Activated naive CD8-positive, alpha-beta T cell (primary cell): ENCODE results near the gene CARMIL1.

ENCODE experiments used
- H3K27ac Mint-ChIP-seq: one replicate; pipeline ENCODE4 v1.8.0; 2021; ENCODE audit warnings: mixed read lengths
- H3K27me3 Mint-ChIP-seq: one replicate; pipeline ENCODE4 v1.8.0; 2021; ENCODE audit warnings: mixed read lengths
- H3K36me3 Mint-ChIP-seq: one replicate; pipeline ENCODE4 v1.8.0; 2021; ENCODE audit warnings: mixed read lengths
- H3K4me1 Mint-ChIP-seq: one replicate; pipeline ENCODE4 v1.8.0; 2021; ENCODE audit warnings: low read depth, mixed read lengths
- H3K4me3 Mint-ChIP-seq: one replicate; pipeline ENCODE4 v1.8.0; 2021; ENCODE audit warnings: mild to moderate bottlenecking, mixed read lengths
- H3K9me3 Mint-ChIP-seq: one replicate; pipeline ENCODE4 v1.8.0; 2021; ENCODE audit warnings: low read depth, mixed read lengths

CARMIL1 gene

DNA sequence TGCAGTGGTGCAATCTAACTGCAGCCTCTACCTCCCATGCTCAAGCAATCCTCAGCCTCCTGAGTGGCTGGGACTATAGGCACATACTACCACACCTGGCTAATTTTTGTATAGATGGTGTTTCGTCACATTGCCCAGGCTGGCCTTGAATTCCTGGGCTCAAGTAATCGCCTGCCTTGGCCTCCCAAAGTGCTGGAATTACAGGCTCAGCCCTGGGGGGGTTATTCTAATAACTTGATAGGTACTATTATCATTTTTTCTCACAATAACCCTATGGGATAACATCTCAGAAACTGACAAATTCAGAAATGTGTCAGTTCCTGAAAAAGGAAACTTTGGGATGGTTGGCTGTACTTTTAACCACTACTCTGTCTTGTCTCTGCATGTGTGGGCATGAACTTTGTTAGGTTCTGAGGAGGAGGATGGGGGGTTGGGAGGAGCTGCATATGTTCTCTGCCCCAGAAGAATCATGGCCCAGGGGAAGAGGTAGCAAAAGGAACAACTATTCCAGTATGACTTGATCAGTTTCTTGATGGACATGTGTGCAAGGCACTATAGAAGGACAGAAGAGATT is 169.9 kb downstream of the CARMIL1 start:
- no peaks in the 10 kb centered on the region for H3K9me3 Mint-ChIP-seq
- no peak overlapping the region for H3K4me3 Mint-ChIP-seq
- H3K36me3 Mint-ChIP-seq: peaks cover 29% of the 10 kb centered on the region
- H3K4me1 Mint-ChIP-seq: peaks cover 35% of the 10 kb centered on the region
- H3K27ac Mint-ChIP-seq: peak overlapping the region; percentile 5
- no peaks in the 10 kb centered on the region for H3K27me3 Mint-ChIP-seq

DNA sequence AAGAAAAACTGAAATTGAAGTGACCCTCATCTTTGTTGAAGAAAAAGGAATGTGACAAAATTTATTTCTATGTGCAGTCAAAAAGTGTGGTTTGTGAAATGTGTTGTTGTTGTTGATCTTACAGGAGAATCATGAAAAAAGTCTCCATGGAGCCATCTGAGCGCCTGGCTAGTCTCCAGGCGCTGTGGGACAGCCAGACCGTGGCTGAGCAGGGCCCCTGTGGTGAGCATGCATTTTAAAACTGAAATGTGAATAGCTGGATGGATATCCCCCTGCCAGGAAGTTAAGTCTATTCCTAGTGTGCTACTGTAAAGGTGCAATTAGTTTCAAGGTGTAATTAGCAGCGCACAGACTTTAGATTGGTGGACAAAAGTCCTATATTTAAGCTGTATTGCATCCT is 170.6 kb downstream of the CARMIL1 start:
- H3K27ac Mint-ChIP-seq: no peak overlapping the region
- peaks cover 27% of the 10 kb centered on the region for H3K36me3 Mint-ChIP-seq
- no peaks in the 10 kb centered on the region for H3K9me3 Mint-ChIP-seq
- H3K27me3 Mint-ChIP-seq: no peaks in the 10 kb centered on the region
- peaks cover 32% of the 10 kb centered on the region for H3K4me1 Mint-ChIP-seq
- H3K4me3 Mint-ChIP-seq: no peak overlapping the region

DNA sequence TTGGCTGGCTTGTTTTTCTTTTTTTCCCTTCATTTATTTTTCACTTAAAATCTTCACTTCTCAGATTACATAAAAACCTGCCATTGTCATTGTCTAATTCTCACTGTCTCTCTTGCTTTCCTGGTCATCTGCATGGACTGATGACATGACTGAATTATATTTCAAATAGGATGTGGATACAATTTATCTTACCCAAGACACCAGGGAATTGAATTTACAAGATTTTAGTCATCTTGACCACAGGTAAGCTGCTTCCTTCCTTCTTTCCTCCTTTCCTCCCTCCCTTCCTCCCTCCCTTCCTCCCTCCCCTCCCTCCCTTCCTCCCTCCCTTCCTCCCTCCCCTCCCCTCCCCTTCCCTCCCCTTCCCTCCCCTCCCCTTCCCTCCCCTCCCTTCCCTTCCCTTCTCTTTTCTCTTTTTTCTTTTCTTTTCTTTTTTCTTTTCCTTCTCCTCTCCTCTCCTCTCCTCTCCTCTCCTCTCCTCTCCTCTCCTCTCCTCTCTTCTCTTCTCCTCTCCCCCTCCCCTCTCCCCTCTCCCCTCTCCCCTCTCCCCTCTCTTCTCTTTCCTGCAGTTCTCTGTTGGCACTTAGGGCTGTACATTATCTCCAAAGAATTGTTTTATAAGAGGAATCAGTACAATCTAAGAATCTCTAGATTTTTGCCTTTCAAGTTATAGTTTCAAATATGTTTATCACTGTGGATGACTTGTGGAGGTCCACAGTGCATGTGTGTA is 171.5 kb downstream of the CARMIL1 start:
- no peak overlapping the region for H3K27ac Mint-ChIP-seq

GRCh38 chr6:25452031-25452430 is 172.9 kb downstream of the CARMIL1 start:
- Mint-ChIP-seq H3K36me3 (peaks cover 20% of the 10 kb centered on the region), H3K9me3 (no peaks in the 10 kb centered on the region), H3K27me3 (no peaks in the 10 kb centered on the region), H3K27ac (no peak overlapping the region), H3K4me3 (no peak overlapping the region), H3K4me1 (peaks cover 23% of the 10 kb centered on the region)

More for the DNA sequence above, 171.5 kb downstream of the CARMIL1 start:
- Mint-ChIP-seq H3K36me3 (peaks cover 27% of the 10 kb centered on the region), H3K4me3 (no peak overlapping the region), H3K4me1 (peaks cover 32% of the 10 kb centered on the region), H3K27me3 (no peaks in the 10 kb centered on the region), H3K9me3 (no peaks in the 10 kb centered on the region)

DNA sequence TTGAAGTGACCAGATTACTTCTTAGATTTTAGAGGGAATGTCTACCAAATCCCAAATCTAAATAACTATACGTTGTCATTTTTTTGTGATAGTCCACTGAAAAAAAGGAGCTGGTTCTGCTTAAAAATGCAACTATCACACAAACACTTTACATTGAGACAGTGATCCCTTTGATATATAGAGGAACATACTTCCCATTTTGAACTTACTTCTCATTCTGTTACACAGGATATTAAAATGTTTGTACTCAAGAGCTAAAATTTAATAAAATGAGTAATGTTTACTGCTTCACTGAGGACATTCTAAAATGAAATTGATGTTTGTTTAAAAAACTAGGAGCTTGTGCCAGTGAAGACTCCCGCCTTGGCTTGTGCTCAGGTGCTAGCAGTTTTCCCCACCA is 174.1 kb downstream of the CARMIL1 start:
- H3K36me3 Mint-ChIP-seq: peaks cover 15% of the 10 kb centered on the region
- peaks cover 11% of the 10 kb centered on the region for H3K4me1 Mint-ChIP-seq
- H3K27me3 Mint-ChIP-seq: no peaks in the 10 kb centered on the region
- no peak overlapping the region for H3K4me3 Mint-ChIP-seq
- no peak overlapping the region for H3K27ac Mint-ChIP-seq
- no peaks in the 10 kb centered on the region for H3K9me3 Mint-ChIP-seq

- Mint-ChIP-seq H3K36me3 (peaks cover 15% of the 10 kb centered on the region), H3K4me1 (peaks cover 10% of the 10 kb centered on the region), H3K27ac (no peak overlapping the region), H3K9me3 (no peaks in the 10 kb centered on the region), H3K27me3 (no peaks in the 10 kb centered on the region), H3K4me3 (no peak overlapping the region)
These were observed 175.0 kb downstream of the CARMIL1 start for GRCh38 chr6:25454136-25454535.

GRCh38 chr6:25456249-25457040 is 177.3 kb downstream of the CARMIL1 start:
- H3K4me1 Mint-ChIP-seq: peaks cover 2% of the 10 kb centered on the region
- no peaks in the 10 kb centered on the region for H3K9me3 Mint-ChIP-seq
- no peak overlapping the region for H3K27ac Mint-ChIP-seq

GRCh38 chr6:25457516-25457915 is 178.3 kb downstream of the CARMIL1 start:
- Mint-ChIP-seq H3K27ac (no peak overlapping the region), H3K4me3 (no peak overlapping the region), H3K9me3 (no peaks in the 10 kb centered on the region), H3K36me3 (peaks cover 22% of the 10 kb centered on the region), H3K27me3 (no peaks in the 10 kb centered on the region), H3K4me1 (peaks cover 2% of the 10 kb centered on the region)

More at GRCh38 chr6:25456249-25457040, 177.3 kb downstream of the CARMIL1 start:
- Mint-ChIP-seq H3K4me3 (no peak overlapping the region), H3K36me3 (peaks cover 19% of the 10 kb centered on the region), H3K27me3 (no peaks in the 10 kb centered on the region)

DNA sequence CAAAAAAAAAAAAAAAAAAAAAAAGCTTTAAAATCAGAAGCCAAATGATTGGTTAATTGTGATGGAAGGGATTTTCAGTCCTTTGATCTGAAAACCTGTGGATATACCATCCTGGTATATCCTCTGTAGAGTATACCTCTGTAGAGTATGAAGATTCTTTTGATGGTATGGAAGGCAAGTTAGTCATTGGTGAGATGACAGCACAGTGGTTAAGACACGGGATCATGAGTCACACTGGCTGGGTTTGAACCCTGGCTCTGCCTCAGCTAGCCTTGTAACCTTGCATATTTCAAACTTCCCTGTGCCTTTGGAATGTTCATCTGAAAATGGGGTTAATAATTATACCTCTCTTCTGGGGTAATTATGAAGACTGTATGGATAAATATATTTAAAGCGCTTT is 179.3 kb downstream of the CARMIL1 start:
- H3K4me3 Mint-ChIP-seq: no peak overlapping the region
- peaks cover 22% of the 10 kb centered on the region for H3K36me3 Mint-ChIP-seq
- peaks cover 2% of the 10 kb centered on the region for H3K4me1 Mint-ChIP-seq
- H3K9me3 Mint-ChIP-seq: no peaks in the 10 kb centered on the region
- no peaks in the 10 kb centered on the region for H3K27me3 Mint-ChIP-seq
- H3K27ac Mint-ChIP-seq: no peak overlapping the region

DNA sequence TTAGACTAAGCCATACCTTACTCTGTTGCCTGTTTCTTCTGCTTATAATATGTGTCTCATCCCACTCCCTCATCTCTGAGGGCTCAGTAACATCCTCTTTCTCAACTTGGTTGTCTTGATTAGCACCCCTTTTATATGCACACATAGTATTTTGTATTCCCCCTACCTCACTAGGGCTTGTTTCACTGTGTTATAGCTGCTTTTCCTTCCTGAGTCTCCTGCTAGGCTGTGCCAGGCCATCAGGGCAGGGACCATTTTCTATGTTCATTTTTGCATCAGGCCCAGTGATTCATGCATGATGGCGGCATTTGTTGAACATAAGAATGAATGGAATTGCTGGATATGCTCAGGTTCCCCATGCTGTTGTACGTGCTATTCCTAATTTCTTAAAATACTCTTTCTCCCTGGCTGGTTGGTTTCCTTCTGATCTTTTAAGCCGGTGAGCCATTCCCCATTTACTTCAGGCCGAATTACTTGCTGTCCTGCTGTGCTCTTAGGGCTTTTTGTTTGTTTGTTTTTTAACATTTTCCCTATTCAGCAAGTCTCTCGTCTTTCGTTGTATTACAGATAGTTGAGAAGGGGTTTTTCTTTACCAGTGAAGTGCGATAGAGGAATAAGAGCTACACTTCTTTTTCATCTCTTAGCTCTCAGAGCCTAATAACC is 183.2 kb downstream of the CARMIL1 start:
- H3K4me1 Mint-ChIP-seq: peaks cover 2% of the 10 kb centered on the region
- H3K36me3 Mint-ChIP-seq: peaks cover 24% of the 10 kb centered on the region

GRCh38 chr6:25463441-25463840 is 184.3 kb downstream of the CARMIL1 start:
- Mint-ChIP-seq H3K27ac (no peak overlapping the region), H3K4me1 (peaks cover 2% of the 10 kb centered on the region), H3K4me3 (no peak overlapping the region), H3K9me3 (no peaks in the 10 kb centered on the region), H3K27me3 (no peaks in the 10 kb centered on the region), H3K36me3 (peaks cover 24% of the 10 kb centered on the region)

More for the DNA sequence above, 183.2 kb downstream of the CARMIL1 start:
- Mint-ChIP-seq H3K27ac (no peak overlapping the region), H3K4me3 (no peak overlapping the region), H3K27me3 (no peaks in the 10 kb centered on the region), H3K9me3 (no peaks in the 10 kb centered on the region)

DNA sequence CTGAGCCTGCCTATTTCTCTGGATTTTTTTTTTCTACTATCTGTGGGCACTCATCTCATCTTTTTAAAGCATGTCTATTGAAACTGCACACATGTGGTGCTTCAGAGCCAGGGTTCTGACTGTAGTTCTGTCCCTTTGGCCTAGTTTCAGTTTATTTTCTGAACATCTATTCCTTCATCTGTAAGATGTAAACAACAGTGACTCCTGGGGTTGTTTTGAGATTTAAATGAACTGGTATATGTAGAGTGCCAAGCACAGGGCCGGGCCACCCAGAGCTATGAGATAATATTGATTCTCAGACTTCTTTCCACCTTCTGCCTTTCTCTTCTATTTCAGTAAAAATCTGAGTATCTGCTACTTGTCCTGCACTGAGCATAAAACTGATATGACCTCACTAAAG is 185.1 kb downstream of the CARMIL1 start:
- no peak overlapping the region for H3K4me3 Mint-ChIP-seq
- no peaks in the 10 kb centered on the region for H3K9me3 Mint-ChIP-seq
- no peak overlapping the region for H3K27ac Mint-ChIP-seq
- H3K4me1 Mint-ChIP-seq: no peaks in the 10 kb centered on the region
- H3K36me3 Mint-ChIP-seq: peaks cover 24% of the 10 kb centered on the region
- H3K27me3 Mint-ChIP-seq: no peaks in the 10 kb centered on the region

DNA sequence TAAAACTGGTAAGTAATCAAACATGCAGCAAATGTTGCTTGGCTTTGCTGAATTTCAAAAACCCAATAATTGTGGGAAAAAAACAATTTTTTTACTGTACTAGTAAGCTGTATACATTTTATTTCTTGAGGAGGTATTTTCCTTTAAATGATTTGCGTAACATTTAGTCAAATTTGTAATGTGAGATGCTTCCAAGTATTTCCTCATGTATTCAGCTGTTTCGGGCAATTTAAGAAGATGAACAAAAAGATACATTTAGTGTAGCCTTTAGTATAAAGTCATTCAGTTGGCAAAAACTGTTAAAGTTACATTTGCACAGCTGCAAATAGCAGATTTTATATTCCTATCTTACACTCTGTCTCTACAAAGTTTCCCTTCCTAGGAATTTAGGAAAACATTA is 186.8 kb downstream of the CARMIL1 start:
- Mint-ChIP-seq H3K4me1 (no peaks in the 10 kb centered on the region), H3K27me3 (no peaks in the 10 kb centered on the region), H3K36me3 (peaks cover 24% of the 10 kb centered on the region), H3K27ac (no peak overlapping the region), H3K9me3 (no peaks in the 10 kb centered on the region), H3K4me3 (no peak overlapping the region)

- peaks cover 18% of the 10 kb centered on the region for H3K36me3 Mint-ChIP-seq
- H3K4me1 Mint-ChIP-seq: no peaks in the 10 kb centered on the region
- H3K27me3 Mint-ChIP-seq: no peaks in the 10 kb centered on the region
- no peak overlapping the region for H3K4me3 Mint-ChIP-seq
- no peak overlapping the region for H3K27ac Mint-ChIP-seq
- no peaks in the 10 kb centered on the region for H3K9me3 Mint-ChIP-seq
These were observed 189.7 kb downstream of the CARMIL1 start for GRCh38 chr6:25468881-25469280.
